Esophagus muscularis mucosa (tissue), 4 donors: Measurements from ENCODE around the gene TUBB4B. TPM values are rescaled to one million over a fixed set of nuclear protein-coding genes. Genes with fewer than 3 reads are reported as not detected.

Experiments used
- DNase-seq: peaks from one replicate; pipeline ENCODE4 v3.0.0-alpha.2; 2017; ENCODE audit errors: extremely low spot score
- H3K27ac ChIP-seq, 4 donors: fragments of 200-600 bp; sonication (generic); replicated peaks in 1 of 4; 1 replicate in 3 of 4; 2 replicates in 1 of 4; pipeline ENCODE4 v1.5.1; 2016 to 2019; ENCODE audit warnings: mild to moderate bottlenecking in 1 of 4
- H3K27me3 ChIP-seq, 4 donors: fragments of 200-600 bp; sonication (generic); one replicate each; pipeline versions ENCODE4 v1.5.1 to v1.6.0; 2016 to 2019
- H3K36me3 ChIP-seq, 4 donors: fragments of 200-600 bp; sonication (generic); one replicate each; pipeline ENCODE4 v1.5.1; 2016 to 2019
- H3K4me1 ChIP-seq, 4 donors: fragments of 200-600 bp; sonication (generic); one replicate each; pipeline ENCODE4 v1.5.1; 2016 to 2019
- H3K4me3 ChIP-seq, 4 donors: fragments of 200-600 bp; sonication (generic); 1 replicate in 2 of 4; 2 replicates in 2 of 4; pipeline ENCODE4 v1.5.1; 2016 to 2019; ENCODE audit warnings: mild to moderate bottlenecking in 4 of 4, moderate library complexity in 1 of 4
- H3K9me3 ChIP-seq, 4 donors: fragments of 200-600 bp; sonication (generic); 1 replicate in 3 of 4; 2 replicates in 1 of 4; pipeline ENCODE4 v1.5.1; 2016 to 2019
- EP300 ChIP-seq: sonication (generic); formaldehyde crosslinking; IDR thresholded peaks from one replicate; pipeline ENCODE4 v1.6.1; 2017; ENCODE audit warnings: antibody characterized with exemption
- POLR2A ChIP-seq: fragments of 450-650 bp; IDR thresholded peaks from one replicate; pipeline ENCODE4 v1.6.1; 2017; ENCODE audit warnings: antibody characterized with exemption, moderate library complexity, mild to moderate bottlenecking, low read depth
- POLR2AphosphoS5 ChIP-seq, 2 donors: sonication (generic); formaldehyde crosslinking; IDR thresholded peaks; one replicate each; pipeline ENCODE4 v1.6.1; 2017; ENCODE audit warnings: antibody characterized with exemption in 2 of 2
- WGBS: methylation state at CpG from one replicate; pipeline ENCODE4 v1.1.5; 2018; 5-methylcytosine and 5-hydroxymethylcytosine counted together
- intact Hi-C: fragments of 100-400 bp; cut with DNase I; formaldehyde crosslinking; loops from one replicate; pipeline ENCODE4 v1.15.1; 2023
- total RNA-seq, 4 donors: library from RNA; depleted of rRNA; stranded (reverse); fragments of >200 nt; gene quantifications; one replicate each; pipeline versions ENCODE4 v1.1.0 to v1.2.1, GENCODE V29; 2016
- TF ChIP-seq, protein P1 (sequence below), 3 experiments: fragments of 200-600 bp in 2 of 3; fragments of 450-650 bp in 1 of 3; sonication (generic) in 2 of 3; IDR thresholded peaks; one replicate each; pipeline ENCODE4 v1.5.1; 2017 to 2019; ENCODE audit warnings: antibody characterized with exemption in 3 of 3, mild to moderate bottlenecking in 2 of 3, moderate library complexity in 1 of 3

The TUBB4B gene
- total RNA-seq, 4 donors from 2014 or later: 227 to 469 (median 304) TPM

DNA sequence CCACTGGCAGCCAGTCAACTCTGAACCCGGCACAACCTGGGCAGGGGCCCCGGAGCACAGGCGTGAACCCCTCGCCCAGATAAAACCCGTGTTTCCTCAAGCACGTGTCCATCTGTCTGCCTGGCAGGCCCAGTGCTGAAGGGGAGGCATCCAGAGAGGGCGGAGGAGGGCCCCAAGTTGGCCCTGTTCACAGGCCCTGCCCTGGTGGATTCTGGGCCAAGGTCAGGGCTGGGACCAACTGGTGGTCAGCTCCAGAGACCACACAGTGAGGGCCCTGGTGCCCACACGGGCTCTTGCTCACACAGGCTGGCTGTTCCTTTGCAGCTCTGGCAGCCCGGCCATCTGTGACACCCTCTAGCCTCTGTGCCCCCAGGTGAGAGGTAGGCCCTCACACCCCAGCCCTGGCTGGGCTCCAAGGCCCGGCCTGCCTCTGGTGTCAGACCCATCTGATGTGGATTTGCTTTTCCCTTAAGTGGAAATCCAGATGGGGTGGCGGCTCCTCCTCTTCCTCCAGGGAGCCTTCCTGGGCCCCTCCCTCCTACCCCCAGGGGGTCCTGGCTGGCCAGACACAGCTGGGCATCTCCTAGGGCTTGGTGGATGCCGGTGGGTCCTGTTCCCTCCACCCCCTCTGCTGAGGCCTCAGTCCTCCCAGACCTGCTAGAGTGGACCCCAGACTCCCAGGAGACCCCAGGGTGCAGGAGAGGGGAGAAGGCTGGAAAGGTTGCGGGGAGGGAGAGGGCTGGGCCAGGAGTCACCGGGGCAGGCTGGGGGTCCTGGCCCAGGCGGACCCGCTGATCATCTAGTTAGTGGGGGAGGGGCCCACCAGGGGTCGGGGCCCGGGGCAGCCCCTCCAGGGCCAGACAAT lies 9.5 kb downstream of the TUBB4B start:
- no peak for DNase-seq
- Histone ChIP-seq H3K9me3 (no peaks in the 10 kb centered on the region), H3K27ac (no peak overlapping the region), H3K36me3 (no peaks in the 10 kb centered on the region), H3K4me3 (no peak overlapping the region), H3K27me3 (no peaks in the 10 kb centered on the region), H3K4me1 (peaks cover 9 to 20% (median 14%) of the 10 kb centered on the region in 4 donors)
- WGBS: 61% methylated on average over 15 of the region's 18 CpGs
- TF ChIP-seq EP300 (no peak), POLR2A (no peak), POLR2AphosphoS5 (IDR thresholded peaks at IDR 0.05) (no peak)
- TF ChIP-seq, protein P1, sequence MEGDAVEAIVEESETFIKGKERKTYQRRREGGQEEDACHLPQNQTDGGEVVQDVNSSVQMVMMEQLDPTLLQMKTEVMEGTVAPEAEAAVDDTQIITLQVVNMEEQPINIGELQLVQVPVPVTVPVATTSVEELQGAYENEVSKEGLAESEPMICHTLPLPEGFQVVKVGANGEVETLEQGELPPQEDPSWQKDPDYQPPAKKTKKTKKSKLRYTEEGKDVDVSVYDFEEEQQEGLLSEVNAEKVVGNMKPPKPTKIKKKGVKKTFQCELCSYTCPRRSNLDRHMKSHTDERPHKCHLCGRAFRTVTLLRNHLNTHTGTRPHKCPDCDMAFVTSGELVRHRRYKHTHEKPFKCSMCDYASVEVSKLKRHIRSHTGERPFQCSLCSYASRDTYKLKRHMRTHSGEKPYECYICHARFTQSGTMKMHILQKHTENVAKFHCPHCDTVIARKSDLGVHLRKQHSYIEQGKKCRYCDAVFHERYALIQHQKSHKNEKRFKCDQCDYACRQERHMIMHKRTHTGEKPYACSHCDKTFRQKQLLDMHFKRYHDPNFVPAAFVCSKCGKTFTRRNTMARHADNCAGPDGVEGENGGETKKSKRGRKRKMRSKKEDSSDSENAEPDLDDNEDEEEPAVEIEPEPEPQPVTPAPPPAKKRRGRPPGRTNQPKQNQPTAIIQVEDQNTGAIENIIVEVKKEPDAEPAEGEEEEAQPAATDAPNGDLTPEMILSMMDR (IDR thresholded peaks at IDR 0.05): no peak
- intact Hi-C loops: no loop called here

GRCh38 chr9:137251194-137251461 lies 10.0 kb downstream of the TUBB4B start, which contains the start of gene STPG3:
STPG3 (plus strand) TSS chr9:137251286; CDS start chr9:137251287, 1 bp downstream.
- no peak within 1 kb of the TSS for H3K27ac ChIP-seq
- H3K4me3 ChIP-seq: no peak within 1 kb of the TSS

GRCh38 chr9:137251490-137252268 lies 10.6 kb downstream of the TUBB4B start:
- H3K36me3 ChIP-seq: peaks cover 0 to 7% (median 6%) of the 10 kb centered on the region in 4 donors
- H3K4me3 ChIP-seq: no peak overlapping the region
- intact Hi-C loops: no loop called here
- TF ChIP-seq EP300 (no peak), POLR2AphosphoS5 (IDR thresholded peaks at IDR 0.05) (no peak), POLR2A (no peak)
- TF ChIP-seq, protein P1 (IDR thresholded peaks at IDR 0.05): no peak
- no peak for DNase-seq
- no peak overlapping the region for H3K27ac ChIP-seq
- no peaks in the 10 kb centered on the region for H3K27me3 ChIP-seq
- no peaks in the 10 kb centered on the region for H3K9me3 ChIP-seq
- 88% methylated on average over 14 of the region's 22 CpGs for WGBS
- peaks cover 20 to 29% (median 24%) of the 10 kb centered on the region in 4 donors for H3K4me1 ChIP-seq

More at GRCh38 chr9:137251194-137251461, 10.0 kb downstream of the TUBB4B start, which contains the start of gene STPG3:
- no peak for DNase-seq
- TF ChIP-seq POLR2A (no peak), EP300 (no peak), POLR2AphosphoS5 (IDR thresholded peaks at IDR 0.05) (no peak)
- TF ChIP-seq, protein P1 (IDR thresholded peaks at IDR 0.05): no peak
- intact Hi-C loops: no loop called here
- no peaks in the 10 kb centered on the region for H3K9me3 ChIP-seq
- H3K27me3 ChIP-seq: no peaks in the 10 kb centered on the region
- 75% methylated on average over 4 of the region's 4 CpGs for WGBS
- H3K4me1 ChIP-seq: peaks cover 14 to 24% (median 19%) of the 10 kb centered on the region in 4 donors
- H3K36me3 ChIP-seq: peaks cover 0 to 2% (median under 1%) of the 10 kb centered on the region in 4 donors

- 95% methylated on average over 15 of the region's 35 CpGs for WGBS
Observed at GRCh38 chr9:137252555-137253506, 11.7 kb downstream of the TUBB4B start.

More at GRCh38 chr9:137252555-137253506, 11.7 kb downstream of the TUBB4B start:
- intact Hi-C loops: no loop called here
- Histone ChIP-seq H3K27me3 (no peaks in the 10 kb centered on the region), H3K4me3 (no peak overlapping the region), H3K36me3 (peaks cover 0 to 19% (median 14%) of the 10 kb centered on the region in 4 donors), H3K4me1 (peaks cover 25 to 35% (median 29%) of the 10 kb centered on the region in 4 donors), H3K27ac (no peak overlapping the region), H3K9me3 (no peaks in the 10 kb centered on the region)
- no peak for DNase-seq
- TF ChIP-seq POLR2AphosphoS5 (IDR thresholded peaks at IDR 0.05): no peak
- TF ChIP-seq, protein P1 (IDR thresholded peaks at IDR 0.05): no peak
- no peak for TF ChIP-seq POLR2A
- no peak for TF ChIP-seq EP300
